Esophagus squamous epithelium (tissue), 4 donors: ENCODE measurements around the gene SIRPA.

Experiments
- CTCF ChIP-seq, 6 experiments: fragments of 450-650 bp in 4 of 6; fragments of 200-600 bp in 2 of 6; sonication (generic) in 2 of 6; IDR thresholded peaks; one replicate each; pipeline ENCODE4 v1.5.1; 2016 to 2019; ENCODE audit warnings: antibody characterized with exemption in 6 of 6, mild to moderate bottlenecking in 4 of 6, moderate library complexity in 4 of 6
- POLR2A ChIP-seq, 4 donors: fragments of 450-650 bp; IDR thresholded peaks; one replicate each; pipeline ENCODE4 v1.6.1; 2017; ENCODE audit warnings: antibody characterized with exemption in 4 of 4, mild to moderate bottlenecking in 4 of 4, moderate library complexity in 3 of 4

DNA sequence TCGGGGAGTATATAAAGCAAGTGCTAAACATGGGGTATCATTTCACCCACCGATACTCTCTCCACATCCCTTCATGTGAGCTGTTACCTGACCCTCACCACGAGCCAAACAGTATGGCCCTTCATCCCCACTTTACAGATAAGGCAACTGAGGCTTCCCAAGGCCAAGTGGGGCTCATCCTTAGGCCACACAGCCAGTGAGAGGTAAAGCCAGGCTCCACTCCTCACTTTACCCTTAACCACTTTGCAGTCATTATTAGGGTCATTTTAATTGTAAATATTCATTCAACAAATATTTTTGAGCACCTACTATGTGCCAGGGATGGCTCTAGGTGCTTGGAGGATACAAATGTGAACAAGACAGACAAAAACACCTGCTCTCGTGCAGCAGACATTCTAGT lies 7.0 kb downstream of the SIRPA start:
- no peak for TF ChIP-seq CTCF (IDR thresholded peaks at IDR 0.05)
- TF ChIP-seq POLR2A (IDR thresholded peaks at IDR 0.05) = no peak
